Smooth muscle cell of the brain vasculature (primary cell): ENCODE data around the gene PPP1R12B.
"Not testable (repeated sequence)": the region's sequence is repeated elsewhere in the genome, so short reads cannot be mapped to it uniquely, and the experiment has no call there.

ENCODE experiments used
- DNase-seq: peaks from one replicate; pipeline ENCODE4 v3.0.0-alpha.2; 2012; ENCODE audit warnings: low read depth, low spot score

The PPP1R12B gene

DNA sequence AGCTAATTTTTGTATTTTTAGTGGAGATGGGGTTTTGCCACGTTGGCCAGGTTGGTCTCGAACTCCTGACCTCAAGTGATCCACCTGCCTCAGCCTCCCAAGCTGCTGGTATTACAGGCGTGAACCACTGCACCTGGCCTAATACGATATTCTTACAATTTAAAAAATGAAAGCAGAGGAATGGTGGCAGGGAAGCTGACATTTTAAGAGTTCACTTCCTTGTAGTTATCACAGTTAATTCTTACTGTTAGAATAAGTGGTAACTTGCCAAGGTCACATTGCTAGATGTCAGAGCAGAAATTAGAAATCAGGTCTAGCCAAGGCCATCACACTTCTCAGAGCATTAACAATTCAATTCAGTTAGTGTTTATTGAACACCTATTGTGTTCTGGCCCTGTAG lies 207.5 kb downstream of the PPP1R12B start:
- DNase-seq, result not testable (repeated sequence)

DNA sequence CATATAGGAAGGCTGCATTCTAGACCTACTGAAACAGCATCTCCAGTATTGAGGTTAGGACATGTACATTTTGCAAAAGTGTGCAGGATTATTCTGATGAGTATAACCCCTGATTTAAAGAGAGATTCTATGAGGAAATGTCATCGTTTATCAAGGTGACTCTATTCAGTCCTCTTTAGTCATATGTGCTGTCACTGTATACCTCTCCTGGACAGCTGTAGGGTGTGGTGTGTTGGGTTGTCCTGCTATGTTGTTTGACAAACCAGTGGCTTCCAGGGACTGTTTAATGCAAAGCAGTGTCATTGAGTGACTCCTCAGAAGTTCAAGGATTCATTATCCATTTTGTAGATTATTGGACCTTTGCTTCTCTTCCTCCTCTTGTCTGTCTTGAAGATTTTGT lies 209.2 kb downstream of the PPP1R12B start:
- not testable (repeated sequence) for DNase-seq

DNA sequence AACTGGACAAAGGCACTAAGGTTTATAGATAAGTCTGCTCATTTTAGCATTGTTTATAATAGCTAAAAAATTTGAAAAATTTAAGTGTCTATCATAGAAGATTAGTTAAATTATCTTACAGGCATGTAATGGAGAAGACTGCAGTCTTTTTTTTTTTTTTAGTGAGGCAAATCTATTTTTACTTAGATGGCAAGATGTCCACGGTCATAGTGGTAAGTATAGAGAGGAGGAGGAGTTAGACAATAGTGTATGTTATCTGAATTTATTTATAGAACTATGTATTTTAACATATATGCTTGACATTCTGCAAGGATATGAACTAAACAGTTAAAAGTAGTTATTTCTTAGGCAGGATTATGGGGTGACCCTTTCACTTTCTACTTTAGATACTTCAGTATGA lies 212.7 kb downstream of the PPP1R12B start:
- no peak for DNase-seq

DNA sequence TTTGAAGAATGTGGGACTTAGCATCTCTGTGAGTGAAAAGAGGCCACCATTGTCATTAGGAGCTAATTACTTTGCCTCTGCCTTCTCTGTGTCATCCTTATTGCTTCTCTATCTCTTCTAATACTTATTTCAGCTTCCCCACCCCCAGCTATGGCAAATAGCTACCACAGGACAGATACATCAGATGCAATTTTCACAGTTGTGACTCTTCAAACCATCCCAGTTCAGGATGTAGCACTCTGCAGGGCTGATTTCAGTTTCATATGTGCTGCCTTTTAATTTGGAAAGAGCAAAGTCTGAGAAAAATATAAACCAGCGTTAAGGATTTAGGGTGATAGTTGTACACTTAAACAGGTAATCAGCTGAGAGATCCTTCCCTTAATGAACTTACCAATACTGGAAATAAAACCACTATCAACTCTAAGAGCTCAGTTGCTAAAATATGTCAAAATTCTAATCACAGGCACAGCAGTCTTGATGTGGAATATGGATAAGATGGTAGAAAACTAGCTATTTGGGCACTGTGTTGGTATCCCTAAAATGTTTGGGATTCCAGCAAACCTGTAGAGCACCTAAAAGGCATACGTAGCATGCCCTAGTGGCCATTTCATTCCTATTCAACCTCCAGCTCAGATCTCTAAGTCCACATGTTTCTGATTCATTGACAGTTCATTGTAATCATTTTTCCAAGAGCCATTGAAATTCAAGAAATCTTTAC lies 213.4 kb downstream of the PPP1R12B start:
- DNase-seq, result no peak

DNA sequence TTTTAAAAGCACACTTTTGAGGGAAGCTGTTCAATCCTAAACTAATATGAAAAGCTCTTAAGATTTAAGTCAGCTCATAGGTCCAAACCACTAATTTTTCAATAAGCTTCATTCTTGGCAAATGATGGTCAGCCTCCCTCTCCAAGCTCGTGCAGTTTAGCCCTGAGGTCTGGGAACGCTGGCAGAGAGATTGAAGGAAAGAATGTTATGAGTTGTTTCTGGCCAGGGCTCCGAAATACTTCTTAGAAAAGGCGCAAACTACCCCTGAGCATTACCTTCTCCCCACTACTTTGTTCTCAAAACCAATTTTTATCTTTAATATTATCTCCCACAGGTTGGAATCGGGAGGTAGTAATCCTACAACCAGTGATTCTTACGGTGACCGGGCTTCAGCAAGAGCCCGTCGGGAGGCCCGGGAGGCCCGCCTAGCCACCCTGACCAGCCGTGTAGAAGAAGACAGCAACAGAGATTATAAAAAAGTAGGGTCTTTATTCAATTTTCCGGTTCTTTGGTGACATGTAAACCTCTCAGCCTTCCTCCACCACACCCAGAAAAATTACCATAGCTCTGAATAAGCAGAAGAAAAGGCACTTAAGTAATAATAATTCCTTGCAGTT lies 214.1 kb downstream of the PPP1R12B start:
- no peak for DNase-seq

DNA sequence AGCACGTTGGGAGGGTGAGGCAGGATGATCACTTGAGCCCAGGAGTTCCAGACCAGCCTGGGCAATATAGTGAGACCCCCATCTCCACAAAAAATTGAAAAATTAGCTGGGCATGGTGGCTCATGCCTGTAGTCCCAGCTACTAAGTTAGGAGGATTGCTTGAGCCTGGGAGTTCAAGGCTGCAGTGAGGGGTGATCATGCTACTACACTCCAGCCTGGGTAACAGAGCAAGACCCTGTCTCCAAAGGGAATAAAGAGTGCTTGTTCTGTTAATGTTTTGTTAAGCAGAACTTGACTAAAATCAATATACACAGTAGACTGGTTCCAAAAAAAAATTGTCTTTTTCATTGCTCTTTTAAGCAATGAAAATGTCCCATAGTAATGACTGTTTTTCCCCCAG lies 215.3 kb downstream of the PPP1R12B start:
- no peak for DNase-seq

DNA sequence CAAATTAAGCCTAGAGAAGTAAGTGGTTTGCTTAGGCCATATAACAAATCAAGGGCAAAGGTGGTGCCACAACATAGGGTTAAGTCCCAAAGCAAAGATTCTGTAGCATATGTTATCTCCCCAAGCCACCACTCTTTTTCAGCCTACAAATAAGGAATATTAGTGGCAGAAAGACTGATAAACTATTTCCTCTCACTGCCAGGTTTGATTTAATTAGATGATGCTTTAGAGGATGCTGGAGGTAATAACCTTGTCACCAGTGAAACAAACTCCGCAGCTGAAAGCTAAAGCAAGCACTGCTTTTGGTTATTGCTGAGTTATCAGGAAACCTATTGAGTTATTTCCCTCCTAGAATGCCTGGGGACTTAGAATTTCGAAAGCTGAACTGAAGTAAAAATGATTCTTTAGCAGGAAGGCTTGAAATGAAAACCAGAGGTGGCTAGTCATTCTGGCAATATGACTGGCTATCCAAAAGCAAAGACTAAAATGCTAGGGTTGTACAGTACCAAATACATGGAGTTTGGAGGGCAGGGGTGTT lies 216.5 kb downstream of the PPP1R12B start:
- no peak for DNase-seq

DNA sequence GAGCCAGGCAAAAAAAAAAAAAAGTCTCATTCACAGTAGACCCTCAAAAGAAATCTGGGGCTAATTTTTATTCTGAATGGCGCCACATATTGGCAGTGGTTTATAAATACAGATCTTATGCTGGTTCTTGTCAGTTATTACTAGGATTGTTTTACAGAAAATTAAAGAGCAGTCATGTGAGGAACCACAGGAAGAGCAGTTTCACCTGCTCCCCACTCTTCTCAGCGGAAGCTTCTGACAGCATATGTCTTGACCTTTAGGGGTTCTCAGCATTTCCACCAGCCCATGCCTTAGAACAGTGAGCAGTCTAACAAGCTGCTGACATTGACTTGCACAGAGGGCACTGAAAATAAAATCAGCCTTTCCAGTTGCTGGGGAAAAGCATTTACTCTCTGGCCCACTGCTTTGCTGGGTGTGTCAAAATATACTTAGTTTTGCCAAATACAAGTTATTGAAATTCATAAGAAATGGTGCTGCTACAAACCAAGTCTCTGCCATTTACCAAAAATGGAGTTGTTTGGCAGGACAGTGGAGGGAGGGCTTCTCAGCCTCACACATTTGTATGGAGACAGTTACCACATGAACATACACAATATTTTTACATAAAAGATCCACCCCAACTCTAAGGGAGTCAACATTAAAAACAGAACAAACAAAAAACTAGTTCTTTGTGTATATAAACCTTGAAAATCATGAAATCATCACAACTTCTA lies 217.5 kb downstream of the PPP1R12B start:
- DNase-seq, result no peak

DNA sequence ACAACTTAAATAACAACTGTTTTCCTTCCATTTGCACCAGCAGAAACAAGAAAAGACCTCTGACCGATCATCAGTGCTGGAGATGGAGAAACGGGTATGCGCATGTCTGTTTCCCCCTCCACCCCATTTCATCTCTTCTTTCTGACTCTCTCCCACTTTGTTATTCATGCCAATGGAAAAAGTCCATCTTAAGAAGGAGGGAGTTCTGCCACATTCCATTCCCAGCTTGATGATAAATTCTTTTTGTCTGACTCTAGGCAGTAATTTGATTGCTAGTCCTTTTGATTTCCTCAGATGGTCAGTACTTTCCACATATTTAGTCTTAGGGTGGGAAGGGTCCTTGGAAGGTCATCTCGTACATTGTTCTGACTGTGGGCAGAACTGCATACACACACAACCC lies 219.2 kb downstream of the PPP1R12B start:
- no peak for DNase-seq

DNA sequence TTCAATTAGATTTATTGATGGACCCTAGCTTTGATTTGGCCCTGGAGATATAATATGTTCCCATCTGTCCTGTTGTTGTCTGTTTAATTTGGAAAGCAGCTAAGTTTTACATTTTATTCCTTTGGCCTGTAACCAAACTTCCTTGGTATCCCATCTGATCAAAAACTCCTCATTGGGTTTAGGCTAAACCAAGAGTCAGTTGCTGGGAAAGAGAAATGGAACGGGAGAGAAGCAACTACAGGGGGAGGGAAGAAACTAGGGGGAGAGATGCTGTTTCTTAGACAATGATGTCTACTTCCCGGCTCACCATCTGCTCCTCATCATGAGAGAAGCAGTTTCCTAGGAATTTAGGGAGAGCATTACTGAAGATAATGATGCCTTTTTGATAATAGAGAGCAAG lies 219.9 kb downstream of the PPP1R12B start:
- DNase-seq, result no peak

DNA sequence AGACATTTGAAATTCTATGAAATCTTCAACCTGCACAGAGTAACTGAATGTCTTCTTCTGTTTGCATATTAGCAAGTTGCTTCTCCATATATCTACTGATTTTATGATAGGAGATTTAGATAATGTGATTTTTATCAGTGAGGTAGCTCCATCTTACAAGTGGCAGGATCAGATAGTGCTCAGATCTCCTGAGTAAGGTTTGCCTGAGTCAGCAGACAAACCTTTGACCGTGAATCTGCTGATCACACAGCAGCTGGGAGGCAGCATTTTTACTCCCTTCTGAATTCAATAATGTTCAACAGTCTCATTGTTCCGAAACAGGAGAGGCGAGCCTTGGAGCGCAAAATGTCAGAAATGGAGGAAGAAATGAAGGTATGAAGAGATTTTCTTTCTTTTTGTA lies 220.3 kb downstream of the PPP1R12B start:
- DNase-seq, result no peak

DNA sequence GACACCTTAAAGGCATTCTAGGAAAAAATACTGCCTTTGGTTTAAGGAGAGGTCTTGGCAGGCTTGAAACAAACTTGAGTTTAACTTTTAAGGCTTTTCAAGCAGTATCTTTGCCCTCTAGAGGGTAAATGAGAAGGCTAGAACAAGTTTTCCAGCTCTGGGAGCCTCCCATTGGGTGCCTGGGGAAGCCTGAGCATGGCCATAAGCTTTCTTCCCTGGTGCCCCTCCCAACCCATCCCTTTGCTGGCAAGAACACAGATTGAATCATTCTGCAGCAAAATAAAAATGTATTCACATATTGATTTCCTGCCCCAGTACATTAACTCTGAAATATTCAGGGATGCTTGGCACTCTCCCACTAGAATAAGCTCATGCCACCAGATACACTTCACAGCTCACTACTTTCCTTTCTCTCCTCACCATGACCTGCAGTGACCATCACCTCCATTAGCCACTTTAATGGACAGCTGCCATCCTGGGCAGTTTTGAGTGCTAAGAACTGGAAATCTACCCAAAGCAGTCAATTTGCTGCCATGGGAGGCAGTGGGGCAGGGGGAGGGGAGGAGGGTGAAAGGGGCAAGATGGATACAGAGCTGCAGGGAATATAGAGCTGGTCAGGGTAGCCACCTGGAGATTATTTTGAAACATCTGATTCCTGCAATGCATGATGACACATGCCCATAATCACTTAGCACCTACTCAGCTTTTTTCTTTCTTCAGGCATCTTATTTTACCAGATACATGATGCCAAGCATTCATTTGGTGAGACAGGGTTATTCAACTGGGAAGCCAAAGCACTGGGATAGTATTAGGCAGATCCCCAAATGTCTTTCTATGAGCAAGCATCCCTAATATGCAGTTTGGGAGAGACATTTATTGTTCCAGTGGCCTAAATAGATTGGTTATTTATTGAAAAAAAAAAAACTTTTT lies 221.2 kb downstream of the PPP1R12B start:
- DNase-seq, result no peak

DNA sequence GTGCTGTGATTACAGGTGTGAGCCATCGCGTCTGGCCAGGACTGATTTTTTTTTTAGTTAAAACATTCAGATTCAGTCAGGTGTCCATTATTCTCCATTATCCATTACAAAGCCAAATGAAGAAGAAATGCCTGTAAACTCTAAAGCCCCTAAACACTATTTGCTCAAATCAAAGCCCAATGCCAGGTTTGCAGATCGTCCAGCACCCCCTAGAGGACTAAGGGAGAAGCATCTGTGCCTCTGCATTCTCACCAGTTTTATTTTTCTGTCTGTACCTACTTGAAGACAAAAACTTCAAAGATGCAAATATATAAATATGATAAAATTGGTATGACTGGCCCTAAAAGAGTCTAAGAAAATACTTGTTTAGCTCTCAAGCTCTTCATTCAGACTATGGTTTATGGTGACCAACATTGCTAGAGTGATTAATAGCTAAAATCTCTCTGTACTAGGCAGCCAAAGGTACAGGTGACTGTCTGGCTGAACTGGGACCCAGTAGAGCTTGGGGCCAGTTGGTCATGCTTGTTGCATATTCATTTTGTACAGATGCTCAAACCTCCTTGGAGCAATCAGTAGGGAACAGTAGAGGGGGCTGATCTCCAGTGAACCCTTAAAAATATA lies 223.3 kb downstream of the PPP1R12B start:
- no peak for DNase-seq

DNA sequence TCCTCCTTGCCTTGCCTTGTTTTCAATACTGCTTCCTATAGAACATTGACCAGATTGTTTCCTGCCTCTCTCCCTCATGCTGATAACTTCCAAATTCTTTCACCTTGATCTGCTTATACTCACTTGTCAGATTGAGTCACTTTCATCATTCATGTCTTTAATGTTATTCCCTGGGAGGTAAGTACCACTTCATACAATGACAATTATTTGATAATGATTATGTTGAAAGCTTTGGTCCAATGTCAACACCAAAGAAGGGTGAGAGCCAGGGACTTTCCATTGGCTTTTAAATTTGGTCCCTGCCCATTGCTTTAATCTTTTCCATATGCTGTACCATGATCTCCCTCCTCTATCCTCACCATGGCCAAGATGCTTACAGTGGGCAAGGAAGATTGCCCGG lies 224.4 kb downstream of the PPP1R12B start:
- no peak for DNase-seq

DNA sequence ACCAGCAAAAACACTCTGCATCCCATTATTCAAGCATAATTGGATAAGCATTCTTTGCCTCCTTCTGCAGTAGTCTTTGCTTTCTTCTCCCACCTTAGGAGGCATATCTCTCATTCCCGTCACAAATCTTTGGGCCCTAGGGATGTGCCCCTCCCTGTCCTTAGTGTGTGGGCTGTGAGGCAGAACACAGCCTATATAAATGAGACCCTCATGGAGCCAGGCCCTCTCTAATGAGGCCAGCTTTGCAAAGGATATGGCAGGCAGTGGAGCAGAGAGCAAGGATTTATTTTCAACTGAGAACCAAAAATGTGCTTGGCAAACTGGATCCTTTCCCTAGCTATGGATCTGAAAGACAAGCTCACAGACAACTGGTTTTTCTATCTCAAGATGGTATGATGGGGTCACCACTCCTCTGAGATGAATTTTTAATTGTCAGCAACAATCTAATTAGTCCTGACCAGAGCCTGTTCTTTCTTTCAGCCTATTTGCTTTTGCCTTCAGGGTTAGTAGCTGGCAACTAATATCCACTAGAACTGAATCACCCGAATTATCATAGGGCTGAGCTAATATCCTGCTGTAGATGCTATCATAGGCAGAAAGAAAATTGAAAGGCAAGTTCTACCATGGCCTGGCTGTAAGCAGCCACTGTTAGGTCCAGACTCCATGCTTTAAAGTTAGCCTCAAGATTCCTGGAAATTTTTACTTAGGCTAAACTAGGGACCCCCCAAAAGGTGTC lies 227.6 kb downstream of the PPP1R12B start:
- DNase-seq, result no peak

DNA sequence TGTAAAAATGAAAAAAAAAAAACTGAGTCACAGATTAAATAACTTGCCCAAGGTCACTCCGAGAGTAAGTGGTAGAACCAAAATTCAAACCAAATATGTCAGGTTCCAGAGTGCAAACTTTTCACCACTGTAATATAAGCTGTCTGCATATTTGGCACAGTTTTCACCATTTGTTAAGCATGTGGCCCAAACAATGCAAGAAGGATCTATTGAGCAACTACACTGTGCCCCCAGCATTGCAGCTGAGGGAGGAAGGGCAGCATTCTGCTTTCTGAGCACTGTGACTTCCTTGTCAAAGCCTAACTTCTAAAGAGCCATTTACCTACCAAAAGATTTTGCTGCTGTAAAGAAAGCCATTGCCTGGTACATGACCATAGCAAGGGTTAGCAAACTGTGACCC lies 228.3 kb downstream of the PPP1R12B start:
- no peak for DNase-seq

DNA sequence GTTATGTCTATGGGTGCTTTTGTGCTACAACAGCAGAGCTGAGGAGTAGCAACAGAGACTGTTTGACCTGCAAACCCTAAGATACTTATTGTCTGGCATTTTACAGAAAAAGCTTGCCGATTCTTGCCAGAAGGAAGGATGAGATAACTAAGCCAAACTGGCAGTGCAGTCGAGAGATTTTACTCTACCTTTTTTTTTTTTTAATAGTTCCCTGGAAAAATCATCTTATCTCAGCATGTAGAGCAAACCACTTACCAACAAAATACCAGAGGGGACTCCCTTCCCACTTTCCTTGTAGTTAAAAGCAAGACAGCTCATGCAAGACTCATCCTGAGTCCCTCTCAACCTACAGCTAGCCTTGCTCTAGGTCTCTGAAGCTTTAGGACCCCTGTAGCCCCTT lies 228.9 kb downstream of the PPP1R12B start:
- no peak for DNase-seq

DNA sequence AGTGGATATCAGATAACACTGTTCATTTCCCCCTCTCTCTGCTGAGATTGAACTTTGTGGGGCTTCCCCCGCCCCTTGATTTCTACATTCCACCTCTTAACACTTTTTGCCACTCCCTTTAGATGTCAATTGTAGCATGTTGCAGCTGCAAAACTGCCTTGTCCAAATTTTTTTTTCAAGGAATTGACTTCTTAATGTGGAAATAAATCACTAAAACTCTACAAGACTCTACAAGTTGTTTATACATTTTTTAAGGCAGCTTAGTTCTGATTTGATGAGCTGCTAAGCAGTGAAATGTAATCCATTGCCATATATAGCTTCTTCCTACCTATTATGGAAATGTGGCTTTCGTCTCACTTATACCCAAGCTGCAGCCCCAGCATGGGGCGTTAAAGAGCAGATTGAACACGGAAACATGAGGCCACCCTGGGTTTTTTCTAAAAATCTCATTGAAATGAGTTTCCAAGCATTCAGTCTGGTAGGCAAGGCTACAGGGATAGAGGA lies 229.6 kb downstream of the PPP1R12B start:
- DNase-seq, result no peak

DNA sequence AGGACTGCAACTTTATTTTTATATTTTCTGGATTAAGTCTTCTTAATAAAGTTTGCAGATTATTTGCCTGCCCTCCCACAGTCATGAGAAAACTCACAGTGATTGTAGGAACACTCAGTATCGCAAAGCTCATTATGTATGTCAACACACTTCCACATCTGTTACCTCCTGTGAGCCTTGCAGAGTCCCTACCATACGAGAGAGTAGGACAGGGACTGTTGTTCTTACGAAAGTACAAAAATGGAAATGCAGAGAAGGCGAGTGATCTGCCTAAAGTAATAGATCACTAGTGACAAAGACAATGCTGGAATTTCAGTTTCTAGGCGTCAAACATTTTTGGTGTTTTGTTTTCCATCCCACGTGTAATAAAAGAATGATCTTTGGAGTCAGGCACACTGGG lies 230.1 kb downstream of the PPP1R12B start:
- no peak for DNase-seq

DNA sequence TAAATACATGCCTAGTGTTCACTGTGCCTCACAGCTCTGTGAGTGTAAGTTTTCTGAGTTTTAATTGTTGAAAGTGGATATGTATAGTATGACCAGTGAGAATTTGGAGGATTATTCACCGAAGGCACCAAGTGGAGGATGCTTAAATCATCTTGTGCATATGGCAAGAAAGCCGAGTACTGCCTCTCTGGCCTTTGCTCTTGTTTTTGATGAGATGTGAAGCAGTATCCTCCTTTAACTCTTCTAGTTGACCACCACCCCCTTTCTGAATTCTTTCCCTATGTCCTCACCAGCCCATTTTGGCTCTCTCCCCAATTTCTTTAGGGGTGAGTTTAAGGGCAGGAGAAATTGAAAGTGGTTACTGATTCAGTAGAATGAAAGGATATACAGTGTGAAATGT lies 231.3 kb downstream of the PPP1R12B start:
- no peak for DNase-seq
